NCI-H1930 (cell line): ENCODE measurements around the gene C3orf20.

Experiments used
- DNase-seq, 2 experiments: peaks; one replicate each; lab custom pipeline; 2025; lab: John Stamatoyannopoulos, UW

Gene C3orf20

DNA sequence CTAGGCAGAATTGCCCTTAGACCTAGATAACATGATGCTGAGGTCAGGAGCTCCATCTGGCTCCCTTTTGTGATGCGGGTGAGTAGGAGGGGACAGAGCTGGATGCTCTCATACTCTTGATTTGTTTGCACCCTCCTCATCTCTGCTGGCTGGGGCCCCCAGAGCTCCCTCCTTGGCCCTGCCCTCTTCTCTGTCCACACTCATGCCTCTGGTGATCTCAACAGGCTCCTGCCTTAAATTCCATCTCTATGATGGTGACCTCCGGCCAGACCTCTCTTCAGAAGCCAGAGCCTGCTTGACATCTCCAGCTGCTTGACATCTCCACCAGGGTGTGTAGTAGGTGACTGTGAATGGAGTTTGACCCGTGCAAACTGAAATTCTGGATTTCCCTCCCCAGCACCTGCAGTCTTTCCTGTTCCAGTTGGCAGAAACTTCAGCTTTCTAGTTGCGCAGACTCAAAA is 139.5 kb downstream of the C3orf20 start:
- DNase-seq: no peak

DNA sequence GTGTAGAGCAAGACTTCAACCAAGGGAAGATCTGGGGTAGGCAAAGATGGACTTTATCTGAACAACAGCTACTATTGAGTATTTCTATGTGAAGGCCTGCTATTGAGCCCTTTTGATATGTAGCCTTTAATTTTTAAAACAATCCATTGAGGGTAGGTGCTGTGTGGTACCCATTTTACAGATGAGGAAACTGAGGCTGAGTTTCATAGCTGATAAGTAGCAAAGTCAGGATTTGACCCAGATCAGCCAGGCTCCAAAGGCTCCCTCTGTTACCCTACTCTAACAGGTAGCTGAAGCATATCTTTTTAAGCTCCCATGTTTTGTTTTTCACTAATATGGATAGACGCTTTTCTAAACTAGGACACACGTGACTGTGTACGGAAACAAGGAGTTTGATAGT is 141.4 kb downstream of the C3orf20 start:
- no peak for DNase-seq

DNA sequence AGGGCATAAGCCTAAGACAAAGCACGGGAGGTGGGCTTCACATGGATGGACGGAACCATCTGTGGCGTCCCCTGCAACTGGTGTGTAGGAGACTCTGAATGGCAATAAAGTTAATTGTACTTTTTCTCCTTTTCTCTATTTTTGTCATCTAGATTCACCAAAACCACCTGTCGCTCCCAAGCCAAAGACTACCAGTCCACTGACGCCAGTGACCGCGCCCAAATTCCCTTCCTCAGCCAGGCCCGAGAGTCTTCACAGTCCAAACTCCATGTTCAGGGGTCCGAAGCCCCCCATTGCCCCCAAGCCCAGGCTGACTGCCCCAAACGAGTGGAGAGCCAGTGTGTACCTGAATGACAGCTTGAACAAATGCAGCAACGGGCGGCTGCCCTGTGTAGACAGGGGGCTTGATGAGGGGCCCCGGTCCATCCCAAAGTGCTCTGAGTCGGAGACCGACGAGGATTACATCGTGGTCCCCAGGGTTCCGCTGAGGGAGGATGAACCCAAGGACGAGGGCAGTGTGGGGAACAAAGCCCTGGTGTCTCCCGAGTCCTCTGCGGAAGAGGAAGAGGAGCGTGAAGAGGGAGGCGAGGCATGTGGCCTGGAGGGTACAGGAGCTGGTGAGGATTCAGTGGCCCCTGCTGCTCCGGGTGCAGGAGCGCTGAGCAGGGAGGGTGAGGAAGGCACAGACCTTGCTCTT is 144.0 kb downstream of the C3orf20 start, which contains the start of gene FGD5:
TSS of gene FGD5 (plus strand) at position 159 of the 697 bp plus-strand sequence. CDS start at position 269, 110 bp downstream.
- no peak for DNase-seq

DNA sequence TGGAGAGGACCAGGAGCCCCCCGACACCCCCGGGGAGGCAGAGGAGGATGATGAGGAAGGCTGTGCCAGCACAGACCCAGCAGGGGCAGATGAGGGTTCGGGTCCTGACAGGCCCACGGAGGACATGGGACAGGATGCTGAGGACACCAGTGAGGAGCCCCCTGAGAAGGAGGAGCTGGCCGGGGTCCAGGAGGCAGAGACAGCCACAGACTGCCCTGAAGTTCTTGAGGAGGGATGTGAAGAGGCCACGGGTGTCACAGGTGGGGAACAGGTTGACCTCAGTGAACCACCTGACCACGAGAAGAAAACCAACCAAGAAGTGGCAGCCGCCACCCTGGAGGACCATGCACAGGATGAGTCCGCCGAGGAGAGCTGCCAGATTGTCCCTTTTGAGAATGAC is 144.7 kb downstream of the C3orf20 start:
- DNase-seq: no peak

DNA sequence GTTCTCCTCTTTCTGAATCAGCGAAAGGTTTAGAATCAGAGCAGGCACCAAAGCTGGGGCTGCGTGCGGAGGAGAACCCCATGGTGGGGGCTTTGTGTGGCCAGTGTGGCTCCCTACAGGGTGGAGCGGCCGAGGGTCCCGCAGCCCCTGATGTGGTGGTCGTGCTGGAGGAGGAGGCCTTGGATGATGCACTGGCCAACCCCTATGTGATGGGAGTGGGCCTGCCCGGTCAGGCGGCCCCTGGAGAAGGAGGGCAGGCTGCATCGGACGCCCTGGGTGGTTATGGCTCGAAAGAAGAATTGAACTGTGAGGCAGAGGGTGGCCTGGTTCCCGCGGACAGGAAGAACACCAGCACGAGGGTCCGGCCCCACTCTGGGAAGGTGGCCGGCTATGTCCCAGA is 145.2 kb downstream of the C3orf20 start:
- DNase-seq: no peak

DNA sequence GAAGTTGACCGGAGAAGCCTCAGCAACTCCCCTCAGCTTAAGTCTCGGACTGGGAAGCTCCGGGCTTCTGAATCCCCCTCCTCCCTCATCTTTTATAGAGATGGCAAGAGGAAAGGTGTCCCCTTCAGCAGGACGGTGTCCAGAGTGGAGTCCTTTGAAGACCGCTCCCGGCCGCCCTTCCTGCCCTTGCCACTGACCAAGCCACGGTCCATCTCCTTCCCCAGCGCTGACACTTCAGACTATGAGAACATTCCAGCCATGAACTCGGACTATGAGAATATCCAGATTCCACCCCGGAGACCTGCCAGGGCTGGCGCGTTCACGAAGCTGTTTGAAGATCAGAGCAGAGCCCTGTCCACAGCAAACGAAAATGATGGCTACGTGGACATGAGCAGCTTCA is 146.2 kb downstream of the C3orf20 start:
- DNase-seq: no peak

DNA sequence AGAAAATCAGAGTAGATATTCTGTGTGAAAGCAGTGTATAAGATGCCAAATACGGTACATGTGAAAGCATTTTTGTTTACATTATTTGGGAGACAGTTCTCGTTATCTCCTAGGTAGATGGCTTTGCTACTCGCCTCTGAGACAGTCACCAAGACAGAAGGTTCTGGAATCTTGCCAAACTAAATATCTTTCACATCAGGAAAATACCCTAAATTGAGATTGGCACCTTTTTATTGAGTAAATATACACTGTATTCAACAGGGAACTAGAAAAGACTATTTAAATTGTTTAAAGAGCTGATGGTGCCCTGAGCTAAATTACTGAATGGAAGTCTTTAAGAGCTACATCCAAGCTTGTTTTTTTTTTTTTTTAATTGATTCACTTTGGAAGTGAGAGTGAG is 147.2 kb downstream of the C3orf20 start:
- DNase-seq: no peak
